ENCODE results near the gene PHF1. TPM values are rescaled to one million over a fixed set of nuclear protein-coding genes. Genes with fewer than 3 reads are reported as not detected.
A peak's percentile ranks its signal among the peaks of the same experiment; 100 is the strongest.

The PHF1 gene
- total RNA-seq, 1 donor from 2014 or later, result 58.1 TPM

GRCh38 chr6:33428224-33428965, 17.6 kb downstream of the PHF1 start:
- H3K4me1 Mint-ChIP-seq (ENCODE audit: low read depth), result peaks cover 69% of the 10 kb centered on the region
- peak overlapping the region; percentile 97 for H3K27ac Mint-ChIP-seq
- no peaks in the 10 kb centered on the region for H3K27me3 Mint-ChIP-seq
- peak; percentile 47 for TF ChIP-seq CTCF (IDR thresholded peaks at IDR 0.05; ENCODE audit: unreplicated experiment)
- no peaks in the 10 kb centered on the region for H3K9me3 Mint-ChIP-seq (ENCODE audit: low read depth)
- H3K4me3 Mint-ChIP-seq (ENCODE audit: low read depth), result peak overlapping the region; percentile 92
- no peaks in the 10 kb centered on the region for H3K36me3 Mint-ChIP-seq (ENCODE audit: insufficient read depth)
- no peak for DNase-seq (ENCODE audit: low spot score, unreplicated experiment)

GRCh38 chr6:33428966-33429749, 18.3 kb downstream of the PHF1 start:
- no peak for TF ChIP-seq CTCF (IDR thresholded peaks at IDR 0.05; ENCODE audit: unreplicated experiment)
- no peaks in the 10 kb centered on the region for H3K27me3 Mint-ChIP-seq
- DNase-seq (ENCODE audit: low spot score, unreplicated experiment), result no peak
- H3K9me3 Mint-ChIP-seq (ENCODE audit: low read depth), result no peaks in the 10 kb centered on the region
- H3K4me1 Mint-ChIP-seq (ENCODE audit: low read depth), result peaks cover 72% of the 10 kb centered on the region
- peak overlapping the region; percentile 97 for H3K27ac Mint-ChIP-seq
- peak overlapping the region; percentile 92 for H3K4me3 Mint-ChIP-seq (ENCODE audit: low read depth)
- no peaks in the 10 kb centered on the region for H3K36me3 Mint-ChIP-seq (ENCODE audit: insufficient read depth)

GRCh38 chr6:33429750-33430052, 18.9 kb downstream of the PHF1 start:
- no peaks in the 10 kb centered on the region for H3K9me3 Mint-ChIP-seq (ENCODE audit: low read depth)
- no peaks in the 10 kb centered on the region for H3K36me3 Mint-ChIP-seq (ENCODE audit: insufficient read depth)
- H3K4me3 Mint-ChIP-seq (ENCODE audit: low read depth), result no peak overlapping the region
- no peak for DNase-seq (ENCODE audit: low spot score, unreplicated experiment)
- H3K27me3 Mint-ChIP-seq, result no peaks in the 10 kb centered on the region
- H3K27ac Mint-ChIP-seq, result no peak overlapping the region
- no peak for TF ChIP-seq CTCF (IDR thresholded peaks at IDR 0.05; ENCODE audit: unreplicated experiment)
- peaks cover 67% of the 10 kb centered on the region for H3K4me1 Mint-ChIP-seq (ENCODE audit: low read depth)

- TF ChIP-seq CTCF (IDR thresholded peaks at IDR 0.05; ENCODE audit: unreplicated experiment), result no peak
- Mint-ChIP-seq H3K27ac (no peak overlapping the region), H3K36me3 (ENCODE audit: insufficient read depth) (peaks cover 2% of the 10 kb centered on the region), H3K4me1 (ENCODE audit: low read depth) (peaks cover 61% of the 10 kb centered on the region), H3K9me3 (ENCODE audit: low read depth) (no peaks in the 10 kb centered on the region), H3K4me3 (ENCODE audit: low read depth) (no peak overlapping the region), H3K27me3 (no peaks in the 10 kb centered on the region)
- no peak for DNase-seq (ENCODE audit: low spot score, unreplicated experiment)
Measured at GRCh38 chr6:33430334-33430733, 19.5 kb downstream of the PHF1 start.

GRCh38 chr6:33430991-33431879, 20.4 kb downstream of the PHF1 start:
- Mint-ChIP-seq H3K4me1 (ENCODE audit: low read depth) (peaks cover 56% of the 10 kb centered on the region), H3K27me3 (no peaks in the 10 kb centered on the region), H3K36me3 (ENCODE audit: insufficient read depth) (peaks cover 6% of the 10 kb centered on the region), H3K27ac (no peak overlapping the region), H3K4me3 (ENCODE audit: low read depth) (peak overlapping the region; percentile 58), H3K9me3 (ENCODE audit: low read depth) (no peaks in the 10 kb centered on the region)
- no peak for TF ChIP-seq CTCF (IDR thresholded peaks at IDR 0.05; ENCODE audit: unreplicated experiment)
- peak; percentile 59 for DNase-seq (ENCODE audit: low spot score, unreplicated experiment)

Data from progenitor cell of endocrine pancreas (in vitro differentiated cells).